ENCODE measurements around the gene WDR37. TPM values are rescaled to one million over a fixed set of nuclear protein-coding genes. Genes with fewer than 3 reads are reported as not detected.

Gene WDR37
- total and polyA plus RNA-seq, 4 donors = 18.7 to 32.6 (median 28.9) TPM

GRCh38 chr10:1020460-1020859, 35.7 kb upstream of the WDR37 start:
- peaks cover 34% of the 10 kb centered on the region for H3K36me3 ChIP-seq (ENCODE audit: control insufficient read depth, insufficient read depth, low read length)
- H3K4me3 ChIP-seq (ENCODE audit: low read depth, low read length) = no peak overlapping the region
- no peaks in the 10 kb centered on the region for H3K4me1 ChIP-seq (ENCODE audit: control insufficient read depth, insufficient read depth, low read length)
- WGBS (ENCODE audit: insufficient coverage) = 86% methylated on average over 9 of the region's 10 CpGs
- H3K27ac ChIP-seq (ENCODE audit: low read depth, low read length) = no peak overlapping the region
- DNase-seq (ENCODE audit: low read depth in 4 of 6, low spot score in 6 of 6) = no peak
- no peaks in the 10 kb centered on the region for H3K27me3 ChIP-seq (ENCODE audit: control insufficient read depth, insufficient read depth, low read length)
- no peaks in the 10 kb centered on the region for H3K9me3 ChIP-seq (ENCODE audit: control insufficient read depth, insufficient read depth, low read length)

DNA sequence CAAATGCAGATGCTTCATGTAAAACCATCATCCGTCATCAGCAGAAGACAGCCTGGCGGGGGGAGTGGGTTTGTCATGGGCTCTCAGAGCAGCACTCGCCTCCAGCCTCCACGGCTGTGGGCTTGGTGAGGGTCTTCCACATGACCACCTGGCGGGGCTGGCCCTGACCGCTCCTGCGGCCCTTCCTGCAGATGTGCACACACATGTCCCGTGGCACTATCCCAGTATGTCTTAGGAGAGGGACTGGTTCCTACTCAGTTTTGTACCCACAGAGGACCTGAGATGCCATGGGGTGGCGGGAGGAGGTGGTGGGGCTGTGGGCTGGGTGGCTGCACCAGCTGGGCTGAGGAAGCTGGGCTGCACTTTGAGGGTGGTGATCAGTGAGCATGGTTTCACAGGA, 35.2 kb upstream of the WDR37 start:
- no peaks in the 10 kb centered on the region for H3K9me3 ChIP-seq (ENCODE audit: control insufficient read depth, insufficient read depth, low read length)
- no peak for DNase-seq (ENCODE audit: low read depth in 4 of 6, low spot score in 6 of 6)
- H3K36me3 ChIP-seq (ENCODE audit: control insufficient read depth, insufficient read depth, low read length) = peaks cover 29% of the 10 kb centered on the region
- H3K4me3 ChIP-seq (ENCODE audit: low read depth, low read length) = no peak overlapping the region
- no peak overlapping the region for H3K27ac ChIP-seq (ENCODE audit: low read depth, low read length)
- H3K27me3 ChIP-seq (ENCODE audit: control insufficient read depth, insufficient read depth, low read length) = no peaks in the 10 kb centered on the region
- H3K4me1 ChIP-seq (ENCODE audit: control insufficient read depth, insufficient read depth, low read length) = no peaks in the 10 kb centered on the region
- 89% methylated on average over 7 of the region's 9 CpGs for WGBS (ENCODE audit: insufficient coverage)

- H3K27ac ChIP-seq (ENCODE audit: low read depth, low read length) = no peak overlapping the region
- H3K4me3 ChIP-seq (ENCODE audit: low read depth, low read length) = no peak overlapping the region
- no peaks in the 10 kb centered on the region for H3K9me3 ChIP-seq (ENCODE audit: control insufficient read depth, insufficient read depth, low read length)
Observed at GRCh38 chr10:1022413-1022812, 33.8 kb upstream of the WDR37 start.

DNA sequence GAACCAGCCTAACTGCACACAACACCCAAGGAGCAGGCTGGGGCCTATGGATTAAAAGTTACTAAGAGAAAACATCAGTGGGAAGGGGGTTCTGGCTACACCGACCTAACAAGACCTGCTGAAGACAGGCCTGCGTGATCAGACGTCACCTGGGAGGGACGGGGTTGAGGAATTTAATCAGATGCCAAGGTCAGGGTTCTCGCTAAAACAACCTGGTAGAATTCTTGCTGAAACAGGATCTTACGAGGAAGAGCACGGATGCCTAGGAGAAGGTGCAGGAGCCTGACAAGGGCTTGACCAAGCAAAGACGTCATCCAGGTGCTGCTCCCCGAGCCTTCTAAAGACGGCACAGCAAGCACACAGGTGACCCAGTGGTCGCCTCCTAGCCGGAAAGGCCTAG, 32.1 kb upstream of the WDR37 start:
- no peaks in the 10 kb centered on the region for H3K27me3 ChIP-seq (ENCODE audit: control insufficient read depth, insufficient read depth, low read length)
- H3K27ac ChIP-seq (ENCODE audit: low read depth, low read length) = no peak overlapping the region
- peaks cover 12% of the 10 kb centered on the region for H3K36me3 ChIP-seq (ENCODE audit: control insufficient read depth, insufficient read depth, low read length)
- H3K9me3 ChIP-seq (ENCODE audit: control insufficient read depth, insufficient read depth, low read length) = no peaks in the 10 kb centered on the region
- 96% methylated on average over 12 of the region's 12 CpGs for WGBS (ENCODE audit: insufficient coverage)
- H3K4me3 ChIP-seq (ENCODE audit: low read depth, low read length) = no peak overlapping the region
- H3K4me1 ChIP-seq (ENCODE audit: control insufficient read depth, insufficient read depth, low read length) = no peaks in the 10 kb centered on the region
- no peak for DNase-seq (ENCODE audit: low read depth in 4 of 6, low spot score in 6 of 6)

More at GRCh38 chr10:1022413-1022812, 33.8 kb upstream of the WDR37 start:
- 72% methylated on average over 12 of the region's 12 CpGs for WGBS (ENCODE audit: insufficient coverage)
- Histone ChIP-seq H3K27me3 (ENCODE audit: control insufficient read depth, insufficient read depth, low read length) (no peaks in the 10 kb centered on the region), H3K36me3 (ENCODE audit: control insufficient read depth, insufficient read depth, low read length) (peaks cover 20% of the 10 kb centered on the region), H3K4me1 (ENCODE audit: control insufficient read depth, insufficient read depth, low read length) (no peaks in the 10 kb centered on the region)
- no peak for DNase-seq (ENCODE audit: low read depth in 4 of 6, low spot score in 6 of 6)

- no peak for DNase-seq (ENCODE audit: low read depth in 4 of 6, low spot score in 6 of 6)
- WGBS (ENCODE audit: insufficient coverage) = no CpG with 5 or more reads among the region's 1 CpG
- Histone ChIP-seq H3K27me3 (ENCODE audit: control insufficient read depth, insufficient read depth, low read length) (no peaks in the 10 kb centered on the region), H3K9me3 (ENCODE audit: control insufficient read depth, insufficient read depth, low read length) (no peaks in the 10 kb centered on the region), H3K27ac (ENCODE audit: low read depth, low read length) (no peak within 1 kb of the TSS), H3K4me1 (ENCODE audit: control insufficient read depth, insufficient read depth, low read length) (no peaks in the 10 kb centered on the region), H3K4me3 (ENCODE audit: low read depth, low read length) (no peak within 1 kb of the TSS), H3K36me3 (ENCODE audit: control insufficient read depth, insufficient read depth, low read length) (peaks cover 5% of the 10 kb centered on the region)
Observed at GRCh38 chr10:1025683-1026082, 30.5 kb upstream of the WDR37 start, which contains the start of gene IDI2. Gene IDI2, minus strand, starts transcription at chr10:1025859. Its CDS starts 1,136 bp downstream, at chr10:1024723.

DNA sequence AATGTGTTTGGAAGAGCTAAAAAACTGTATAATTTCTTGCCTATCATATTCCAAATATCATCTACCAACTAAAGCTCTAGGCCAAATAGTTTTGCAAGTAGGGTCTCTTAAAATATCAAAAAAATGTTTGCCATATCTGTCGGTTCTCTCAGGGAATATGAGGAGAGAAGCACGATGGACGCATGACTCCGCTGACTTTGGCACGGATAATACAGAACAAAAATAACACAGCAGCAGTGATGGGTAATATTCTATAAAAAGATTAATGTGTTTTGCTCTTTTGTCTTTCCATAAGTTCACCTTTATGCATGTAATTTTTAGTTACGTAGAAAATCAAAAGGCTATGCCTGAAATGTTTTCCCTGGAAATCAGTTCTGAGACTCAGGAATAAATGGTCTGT, 29.6 kb upstream of the WDR37 start:
- no CpG with 5 or more reads among the region's 6 CpGs for WGBS (ENCODE audit: insufficient coverage)
- DNase-seq (ENCODE audit: low read depth in 4 of 6, low spot score in 6 of 6) = no peak
- no peak overlapping the region for H3K4me3 ChIP-seq (ENCODE audit: low read depth, low read length)
- no peaks in the 10 kb centered on the region for H3K27me3 ChIP-seq (ENCODE audit: control insufficient read depth, insufficient read depth, low read length)
- no peaks in the 10 kb centered on the region for H3K36me3 ChIP-seq (ENCODE audit: control insufficient read depth, insufficient read depth, low read length)
- no peak overlapping the region for H3K27ac ChIP-seq (ENCODE audit: low read depth, low read length)
- H3K9me3 ChIP-seq (ENCODE audit: control insufficient read depth, insufficient read depth, low read length) = no peaks in the 10 kb centered on the region
- H3K4me1 ChIP-seq (ENCODE audit: control insufficient read depth, insufficient read depth, low read length) = no peaks in the 10 kb centered on the region

DNA sequence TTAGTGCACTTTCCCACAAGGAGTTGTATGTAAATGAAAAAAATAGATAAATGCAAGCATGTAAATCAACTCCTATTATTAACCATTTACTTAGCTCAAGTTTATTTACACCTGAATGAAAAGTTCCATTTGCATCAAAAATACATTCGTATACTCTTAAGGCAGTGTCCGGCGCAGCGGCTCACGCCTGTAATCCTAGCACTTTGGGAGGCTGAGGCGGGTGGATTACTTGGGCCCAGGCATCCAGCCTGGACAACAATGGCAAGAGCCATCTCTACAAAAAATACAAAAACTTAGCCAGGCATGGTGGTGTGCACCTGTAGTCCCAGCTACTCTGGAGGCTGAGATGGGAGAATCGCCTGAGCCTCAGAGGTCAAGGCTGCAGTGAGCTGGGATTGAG, 26.3 kb upstream of the WDR37 start:
- Histone ChIP-seq H3K36me3 (ENCODE audit: control insufficient read depth, insufficient read depth, low read length) (no peaks in the 10 kb centered on the region), H3K27me3 (ENCODE audit: control insufficient read depth, insufficient read depth, low read length) (no peaks in the 10 kb centered on the region), H3K27ac (ENCODE audit: low read depth, low read length) (no peak overlapping the region), H3K4me1 (ENCODE audit: control insufficient read depth, insufficient read depth, low read length) (peaks cover 1% of the 10 kb centered on the region), H3K9me3 (ENCODE audit: control insufficient read depth, insufficient read depth, low read length) (no peaks in the 10 kb centered on the region), H3K4me3 (ENCODE audit: low read depth, low read length) (no peak overlapping the region)
- DNase-seq (ENCODE audit: low read depth in 4 of 6, low spot score in 6 of 6) = no peak
- WGBS (ENCODE audit: insufficient coverage) = 92% methylated on average over 6 of the region's 7 CpGs

DNA sequence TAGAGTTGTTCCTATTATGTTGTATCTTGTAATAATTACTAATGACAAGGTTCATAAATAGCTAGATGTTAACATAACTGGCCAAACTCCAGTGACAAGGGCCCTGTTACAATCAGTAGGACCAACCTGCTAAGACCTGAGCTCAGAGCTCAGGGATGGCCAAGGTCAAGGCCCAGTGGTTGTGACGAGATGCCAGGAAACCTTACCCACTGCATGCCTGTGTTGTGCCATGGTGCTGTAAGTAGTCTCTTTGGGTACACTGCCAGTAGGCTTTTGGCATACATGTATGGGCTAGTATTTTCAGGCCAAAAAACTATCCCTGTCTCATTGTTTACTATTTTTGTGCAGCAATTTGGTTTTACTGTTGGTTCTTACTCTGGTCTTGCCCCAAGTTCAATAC, 22.6 kb upstream of the WDR37 start:
- H3K9me3 ChIP-seq (ENCODE audit: control insufficient read depth, insufficient read depth, low read length) = no peaks in the 10 kb centered on the region
- peaks cover 9% of the 10 kb centered on the region for H3K4me1 ChIP-seq (ENCODE audit: control insufficient read depth, insufficient read depth, low read length)
- 78% methylated on average over 1 of the region's 1 CpG for WGBS (ENCODE audit: insufficient coverage)
- H3K27ac ChIP-seq (ENCODE audit: low read depth, low read length) = no peak overlapping the region
- no peak for DNase-seq (ENCODE audit: low read depth in 4 of 6, low spot score in 6 of 6)
- no peak overlapping the region for H3K4me3 ChIP-seq (ENCODE audit: low read depth, low read length)
- peaks cover 10% of the 10 kb centered on the region for H3K36me3 ChIP-seq (ENCODE audit: control insufficient read depth, insufficient read depth, low read length)
- H3K27me3 ChIP-seq (ENCODE audit: control insufficient read depth, insufficient read depth, low read length) = no peaks in the 10 kb centered on the region

DNA sequence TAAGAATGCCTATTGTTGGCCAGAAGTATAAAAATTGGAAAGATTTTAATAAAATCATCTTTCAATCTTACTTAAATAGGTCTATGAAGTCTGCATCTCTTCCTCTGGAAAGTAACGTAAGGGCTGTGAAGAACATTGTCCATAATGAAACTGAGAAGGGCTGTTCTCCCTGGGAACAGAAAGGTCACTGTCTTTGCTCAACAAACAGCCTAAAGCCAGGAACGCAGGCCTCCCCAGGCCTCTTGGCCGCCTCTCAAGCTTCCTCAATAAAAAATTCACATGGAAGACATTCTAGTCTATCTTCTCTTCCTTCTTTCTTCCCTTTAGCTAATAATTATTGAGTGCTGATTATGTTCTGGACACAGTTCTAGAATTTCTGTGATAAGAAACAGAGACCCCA, 21.4 kb upstream of the WDR37 start:
- no peak overlapping the region for H3K4me3 ChIP-seq (ENCODE audit: low read depth, low read length)
- H3K4me1 ChIP-seq (ENCODE audit: control insufficient read depth, insufficient read depth, low read length) = peaks cover 9% of the 10 kb centered on the region
- H3K36me3 ChIP-seq (ENCODE audit: control insufficient read depth, insufficient read depth, low read length) = peaks cover 16% of the 10 kb centered on the region
- H3K9me3 ChIP-seq (ENCODE audit: control insufficient read depth, insufficient read depth, low read length) = no peaks in the 10 kb centered on the region
- H3K27me3 ChIP-seq (ENCODE audit: control insufficient read depth, insufficient read depth, low read length) = no peaks in the 10 kb centered on the region
- DNase-seq (ENCODE audit: low read depth in 4 of 6, low spot score in 6 of 6) = peak in 1 of 6 donors; percentile 38
- WGBS (ENCODE audit: insufficient coverage) = no CpG with 5 or more reads among the region's 3 CpGs
- H3K27ac ChIP-seq (ENCODE audit: low read depth, low read length) = peak overlapping the region; percentile 49

GRCh38 chr10:1035201-1035600, 21.0 kb upstream of the WDR37 start:
- no peaks in the 10 kb centered on the region for H3K9me3 ChIP-seq (ENCODE audit: control insufficient read depth, insufficient read depth, low read length)
- H3K27ac ChIP-seq (ENCODE audit: low read depth, low read length) = peak overlapping the region; percentile 49
- H3K36me3 ChIP-seq (ENCODE audit: control insufficient read depth, insufficient read depth, low read length) = peaks cover 18% of the 10 kb centered on the region
- no peak overlapping the region for H3K4me3 ChIP-seq (ENCODE audit: low read depth, low read length)
- peaks cover 9% of the 10 kb centered on the region for H3K4me1 ChIP-seq (ENCODE audit: control insufficient read depth, insufficient read depth, low read length)
- H3K27me3 ChIP-seq (ENCODE audit: control insufficient read depth, insufficient read depth, low read length) = no peaks in the 10 kb centered on the region
- DNase-seq (ENCODE audit: low read depth in 4 of 6, low spot score in 6 of 6) = peak in 1 of 6 donors; percentile 14
- WGBS (ENCODE audit: insufficient coverage) = 49% methylated on average over 4 of the region's 6 CpGs

Measured in spinal cord (tissue), 10 donors.